NOMO-1 (cell line): Measurements from ENCODE around the gene PDE11A.
"Not testable (repeated sequence)": the region's sequence is repeated elsewhere in the genome, so short reads cannot be mapped to it uniquely, and the experiment has no call there.

Experiments used
- DNase-seq, 2 experiments: peaks; one replicate each; lab custom pipeline; 2025; ENCODE audit not compliant: unreplicated experiment in 2 of 2; lab: John Stamatoyannopoulos, UW

PDE11A gene

GRCh38 chr2:177830881-177831386 lies 241.6 kb downstream of the PDE11A start:
- no peak for DNase-seq

GRCh38 chr2:177828557-177828956 lies 244.0 kb downstream of the PDE11A start:
- no peak for DNase-seq

- no peak for DNase-seq
Observed at GRCh38 chr2:177826897-177827296, 245.7 kb downstream of the PDE11A start.

- DNase-seq: no peak
Observed at GRCh38 chr2:177822941-177823340, 249.6 kb downstream of the PDE11A start.

GRCh38 chr2:177818412-177818811 lies 254.2 kb downstream of the PDE11A start:
- no peak for DNase-seq

GRCh38 chr2:177817300-177817699 lies 255.3 kb downstream of the PDE11A start:
- no peak for DNase-seq

- no peak for DNase-seq
Observed at GRCh38 chr2:177816766-177817165, 255.8 kb downstream of the PDE11A start.

- no peak for DNase-seq
Observed at GRCh38 chr2:177812713-177813396, 259.7 kb downstream of the PDE11A start.

- DNase-seq: no peak
Observed at GRCh38 chr2:177810906-177811305, 261.7 kb downstream of the PDE11A start.

- no peak for DNase-seq
Observed at GRCh38 chr2:177808984-177809809, 263.4 kb downstream of the PDE11A start.

- DNase-seq: no peak
Observed at GRCh38 chr2:177806025-177806424, 266.6 kb downstream of the PDE11A start.

- DNase-seq: no peak
Observed at GRCh38 chr2:177799531-177799930, 273.0 kb downstream of the PDE11A start.

- DNase-seq: no peak
Observed at GRCh38 chr2:177797808-177798207, 274.8 kb downstream of the PDE11A start.

GRCh38 chr2:177796654-177797415 lies 275.7 kb downstream of the PDE11A start:
- DNase-seq: no peak

GRCh38 chr2:177796011-177796410 lies 276.6 kb downstream of the PDE11A start:
- DNase-seq: no peak

- not testable (repeated sequence) for DNase-seq
Observed at GRCh38 chr2:177785143-177785542, 287.4 kb downstream of the PDE11A start.

- DNase-seq: no peak
Observed at GRCh38 chr2:177784745-177785067, 287.9 kb downstream of the PDE11A start.

GRCh38 chr2:177783835-177784744 lies 288.5 kb downstream of the PDE11A start:
- DNase-seq: peak in 1 of 2 experiments; percentile 28

GRCh38 chr2:177783091-177783490 lies 289.5 kb downstream of the PDE11A start:
- no peak for DNase-seq

GRCh38 chr2:177782613-177783012 lies 290.0 kb downstream of the PDE11A start:
- DNase-seq: no peak
